Pancreas (tissue), 10 donors: ENCODE results near the gene MANSC1. TPM values are rescaled to one million over a fixed set of nuclear protein-coding genes. Genes with fewer than 3 reads are reported as not detected.

Experiments
- ATAC-seq, 4 donors: fragments of 200-7000 bp; cut with Tn5 transposase; one replicate each; pipeline versions ENCODE4 v1.8.0 to v1.9.1; 2020; ENCODE audit warnings: mild to moderate bottlenecking in 4 of 4, moderate library complexity in 4 of 4
- DNase-seq, 6 donors: peaks; one replicate each; pipeline ENCODE4 v3.0.0-alpha.2; 2020
- FAIRE-seq: peaks from 2 replicates; lab custom pipeline; 2012; peaks lifted over from hg19 to GRCh38; lab: Jason Lieb, UNC
- H3K27ac ChIP-seq, 4 donors: fragments of 200-600 bp; sonication (generic); 1 replicate in 3 of 4; 2 replicates in 1 of 4; pipeline versions ENCODE4 v1.5.0 to v1.8.0; 2020
- H3K27me3 ChIP-seq, 4 donors: fragments of 200-600 bp; one replicate each; pipeline ENCODE4 v1.8.0; 2021
- H3K36me3 ChIP-seq, 3 donors: fragments of 200-600 bp; sonication (generic) in 1 of 3; one replicate each; pipeline versions ENCODE4 v1.5.0 to v1.8.0; 2020 to 2021
- H3K4me1 ChIP-seq, 3 donors: fragments of 200-600 bp; one replicate each; pipeline ENCODE4 v1.8.0; 2021
- H3K4me3 ChIP-seq, 4 donors: fragments of 200-600 bp; sonication (generic) in 2 of 4; one replicate each; pipeline versions ENCODE4 v1.5.0 to v1.8.0; 2020 to 2021
- H3K9me3 ChIP-seq, 4 donors: fragments of 200-600 bp; one replicate each; pipeline ENCODE4 v1.8.0; 2021
- WGBS, 2 donors: extraction: QIAGEN DNeasy Blood & Tissue Kit; methylation state at CpG; one replicate each; pipeline ENCODE4 v1.1.7; 2013; 5-methylcytosine and 5-hydroxymethylcytosine counted together
- intact Hi-C, 3 donors: fragments of 100-400 bp; cut with DNase I; formaldehyde crosslinking; loops; one replicate each; pipeline versions ENCODE4 v1.11.1 to v1.14.2; 2022
- polyA plus RNA-seq, 2 donors: library from polyadenylated mRNA; stranded (reverse); fragments of 200-250 nt; gene quantifications; one replicate each; pipeline ENCODE4 v1.2.3, GENCODE V29; 2013
- total RNA-seq, 6 donors: library from RNA; stranded (reverse); fragmentation: NEBNext Ultra II Directional in 4 of 6; extraction: Animal tissue kit (Norgen Biotek cat#: 25700) in 4 of 6; gene quantifications; one replicate each; pipeline versions ENCODE4 v1.2.1 to v1.2.4, GENCODE V29; 2021 to 2023
- TF ChIP-seq, protein P1 (sequence below), 4 donors: fragments of 200-600 bp; sonication (generic) in 3 of 4; IDR thresholded peaks; one replicate each; pipeline versions ENCODE4 v1.5.0 to v1.8.0; 2021; ENCODE audit warnings: antibody characterized with exemption in 4 of 4
- donor health status: healthy with polysubstance abuse.
- donor health status: DM: no; HTN: no; CAD: no; lungs with moderate emphysema.
- donor health status: DM: no; HTN: no; CAD: no.
- donor health status: control.
- donor health status: control.
- donor health status: Bipolar disorder and iron deficiency.
- donor health status: DM: yes; HTN: yes; CAD: no.
- donor health status: DM: no; HTN: no; CAD: no.
- donor health status: DM: no; HTN: no; CAD: no.
- donor health status: DM: yes; HTN: yes; CAD: no.

MANSC1 gene
- total and polyA plus RNA-seq, 8 donors: 7.0 to 21.6 (median 17.0) TPM

DNA sequence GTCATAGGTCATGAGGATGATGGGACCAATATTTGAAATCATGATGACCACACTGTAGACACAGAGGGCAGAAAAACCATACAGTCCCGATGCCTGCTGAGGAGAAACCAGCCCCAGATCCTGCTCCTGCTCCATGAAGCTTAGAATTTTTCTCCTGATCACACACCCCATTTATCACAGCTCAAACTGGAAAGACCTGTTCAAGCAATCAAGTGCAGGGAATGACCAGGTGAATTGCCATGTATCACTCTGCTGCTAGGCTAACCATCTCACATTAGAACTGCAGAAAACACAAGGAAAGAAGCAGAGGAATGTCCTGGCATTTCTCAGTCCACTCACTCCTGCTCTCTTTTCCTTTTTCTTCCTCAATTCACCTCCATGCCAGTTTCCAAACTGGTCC, 18.1 kb downstream of the MANSC1 start:
- H3K27ac ChIP-seq: peak overlapping the region; percentile 24 to 71 (median 48)
- DNase-seq: peak in 3 of 6 donors; percentile 35 to 43 (median 42)
- intact Hi-C loops: loop anchor here in 2 of 3 donors (5.0 kb wide), 2 partner anchors 250 to 255 kb away; no protein-coding TSS in a partner anchor
- WGBS, 2 donors: 2 to 13% methylated on average over 1 of the region's 1 CpG
- TF ChIP-seq, protein P1, sequence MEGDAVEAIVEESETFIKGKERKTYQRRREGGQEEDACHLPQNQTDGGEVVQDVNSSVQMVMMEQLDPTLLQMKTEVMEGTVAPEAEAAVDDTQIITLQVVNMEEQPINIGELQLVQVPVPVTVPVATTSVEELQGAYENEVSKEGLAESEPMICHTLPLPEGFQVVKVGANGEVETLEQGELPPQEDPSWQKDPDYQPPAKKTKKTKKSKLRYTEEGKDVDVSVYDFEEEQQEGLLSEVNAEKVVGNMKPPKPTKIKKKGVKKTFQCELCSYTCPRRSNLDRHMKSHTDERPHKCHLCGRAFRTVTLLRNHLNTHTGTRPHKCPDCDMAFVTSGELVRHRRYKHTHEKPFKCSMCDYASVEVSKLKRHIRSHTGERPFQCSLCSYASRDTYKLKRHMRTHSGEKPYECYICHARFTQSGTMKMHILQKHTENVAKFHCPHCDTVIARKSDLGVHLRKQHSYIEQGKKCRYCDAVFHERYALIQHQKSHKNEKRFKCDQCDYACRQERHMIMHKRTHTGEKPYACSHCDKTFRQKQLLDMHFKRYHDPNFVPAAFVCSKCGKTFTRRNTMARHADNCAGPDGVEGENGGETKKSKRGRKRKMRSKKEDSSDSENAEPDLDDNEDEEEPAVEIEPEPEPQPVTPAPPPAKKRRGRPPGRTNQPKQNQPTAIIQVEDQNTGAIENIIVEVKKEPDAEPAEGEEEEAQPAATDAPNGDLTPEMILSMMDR (IDR thresholded peaks at IDR 0.05): no peak
- H3K4me1 ChIP-seq: peaks cover 29 to 38% (median 32%) of the 10 kb centered on the region in 3 donors
- FAIRE-seq: no peak
- peaks cover 0 to 5% (median 0%) of the 10 kb centered on the region in 3 donors for H3K36me3 ChIP-seq
- no peaks in the 10 kb centered on the region for H3K27me3 ChIP-seq
- no peaks in the 10 kb centered on the region for H3K9me3 ChIP-seq
- no peak overlapping the region for H3K4me3 ChIP-seq
- peak; percentile 41 to 66 (median 62) for ATAC-seq

DNA sequence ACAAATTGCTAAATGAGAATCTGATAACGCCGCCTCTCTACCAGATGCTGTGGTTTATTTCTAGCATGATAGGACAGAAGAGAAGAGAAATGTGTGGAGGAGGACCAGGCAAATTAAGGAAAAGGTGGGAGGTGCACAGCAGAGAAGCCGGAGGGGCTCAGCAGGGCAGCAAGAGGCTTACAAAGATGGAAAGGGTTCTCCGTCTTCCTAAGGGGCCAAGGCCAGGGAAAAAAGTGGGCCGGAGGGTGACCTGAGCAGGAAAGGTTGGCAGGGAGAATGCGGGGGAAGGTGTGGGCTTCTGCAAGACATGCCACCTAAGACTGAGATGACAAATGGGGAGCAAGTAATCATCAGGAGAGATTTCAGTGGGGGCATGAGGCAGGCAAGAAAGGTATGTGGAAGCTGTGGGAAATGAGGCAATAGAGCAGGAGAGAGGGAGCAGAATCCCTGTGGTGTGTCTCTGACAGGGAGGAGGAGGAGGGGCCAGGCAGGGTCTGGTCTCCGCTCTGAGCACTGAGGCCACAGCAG, 18.7 kb downstream of the MANSC1 start:
- peak overlapping the region in 2 of 4 donors; percentile 58 to 71 for H3K27ac ChIP-seq
- H3K4me1 ChIP-seq: peaks cover 29 to 36% (median 32%) of the 10 kb centered on the region in 3 donors
- ATAC-seq (peak in 1 of 4 donors; percentile 4), FAIRE-seq (no peak), DNase-seq (peak in 1 of 6 donors; percentile 23)
- no peaks in the 10 kb centered on the region for H3K9me3 ChIP-seq
- H3K27me3 ChIP-seq: no peaks in the 10 kb centered on the region
- TF ChIP-seq, protein P1 (IDR thresholded peaks at IDR 0.05): no peak
- intact Hi-C loops: loop anchor here in 2 of 3 donors (5.0 kb wide), 2 partner anchors 249 to 254 kb away; no protein-coding TSS in a partner anchor
- WGBS, 2 donors: 72 to 74% methylated on average over 7 of the region's 7 CpGs
- H3K4me3 ChIP-seq: no peak overlapping the region
- H3K36me3 ChIP-seq: peaks cover 0 to 5% (median 0%) of the 10 kb centered on the region in 3 donors

DNA sequence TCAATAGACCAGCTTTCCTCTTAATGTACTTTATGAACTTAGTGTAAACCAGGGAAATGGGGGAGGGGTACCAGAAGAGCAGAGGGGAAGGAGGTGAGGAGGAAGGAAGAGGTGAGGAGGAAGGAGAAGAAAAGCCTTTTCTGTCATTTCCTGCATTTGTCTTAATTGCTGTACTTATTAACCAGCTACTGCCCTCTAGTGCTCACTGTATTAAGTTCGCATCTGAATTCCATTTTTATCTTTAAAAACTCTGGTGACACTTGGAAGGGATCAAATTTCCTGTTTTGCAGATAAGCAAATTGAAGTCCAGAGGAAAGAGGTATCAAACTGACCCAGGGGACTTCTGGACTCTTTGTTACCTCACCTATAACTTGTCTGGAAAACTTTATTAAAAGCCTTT, 22.2 kb downstream of the MANSC1 start:
- peak; percentile 38 to 71 (median 65) for ATAC-seq
- no peak for DNase-seq
- Histone ChIP-seq H3K4me1 (peaks cover 17 to 22% (median 21%) of the 10 kb centered on the region in 3 donors), H3K4me3 (no peak overlapping the region), H3K27me3 (no peaks in the 10 kb centered on the region), H3K9me3 (no peaks in the 10 kb centered on the region), H3K27ac (no peak overlapping the region), H3K36me3 (peaks cover 0 to 5% (median 0%) of the 10 kb centered on the region in 3 donors)
- peak; percentile 51 for FAIRE-seq
- TF ChIP-seq, protein P1 (IDR thresholded peaks at IDR 0.05): peak; percentile 31 to 66 (median 50)
- intact Hi-C loops: no loop called here
- WGBS, 2 donors: 4 to 6% methylated on average over 1 of the region's 1 CpG

DNA sequence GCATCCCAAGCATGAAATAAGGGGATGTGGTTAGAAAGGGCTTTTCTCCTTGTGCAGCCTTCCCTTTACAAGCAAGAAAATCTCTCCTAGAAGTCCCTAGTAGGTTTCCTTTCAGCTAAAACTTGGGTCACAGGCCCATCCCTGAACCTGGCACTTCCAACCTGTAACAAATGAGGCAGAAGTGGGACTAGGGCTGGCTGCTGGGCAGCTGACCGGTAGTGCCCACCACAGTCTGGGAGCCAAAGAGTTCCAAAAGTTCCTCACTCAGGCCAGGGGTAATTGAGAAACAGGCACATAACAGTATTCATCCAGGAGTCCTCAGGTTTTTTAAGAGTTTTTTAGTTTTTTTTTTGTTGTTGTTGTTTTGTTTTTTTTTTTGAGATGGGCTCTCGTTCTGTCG, 23.8 kb downstream of the MANSC1 start:
- no peaks in the 10 kb centered on the region for H3K27me3 ChIP-seq
- no peaks in the 10 kb centered on the region for H3K9me3 ChIP-seq
- TF ChIP-seq, protein P1 (IDR thresholded peaks at IDR 0.05): no peak
- peaks cover 0 to 5% (median 0%) of the 10 kb centered on the region in 3 donors for H3K36me3 ChIP-seq
- ATAC-seq: no peak
- intact Hi-C loops: no loop called here
- 92 to 97% methylated on average over 3 of the region's 3 CpGs for WGBS, 2 donors
- no peak overlapping the region for H3K27ac ChIP-seq
- FAIRE-seq: no peak
- no peak overlapping the region for H3K4me3 ChIP-seq
- DNase-seq: no peak
- H3K4me1 ChIP-seq: peaks cover 1 to 8% (median 7%) of the 10 kb centered on the region in 3 donors

DNA sequence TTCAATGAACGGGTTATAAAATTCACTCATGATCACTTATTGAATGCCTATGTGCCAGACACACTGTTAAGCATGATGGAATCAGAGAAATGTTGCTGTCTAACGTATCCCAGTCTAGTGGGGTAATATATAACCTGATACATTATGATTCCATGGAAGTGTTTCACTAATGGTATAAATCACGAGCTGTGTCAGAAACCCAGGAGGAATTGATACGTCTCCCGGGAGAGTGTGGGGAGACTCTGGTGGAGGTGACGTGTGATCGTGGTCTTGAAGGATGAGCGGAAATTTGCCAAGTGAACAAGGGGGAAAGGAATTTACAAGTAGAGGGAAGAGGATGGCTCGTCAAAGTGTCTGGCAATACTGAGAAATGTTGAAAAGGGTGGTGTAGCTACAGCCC, 26.5 kb downstream of the MANSC1 start:
- no peak overlapping the region for H3K4me3 ChIP-seq
- WGBS, 2 donors: 70 to 78% methylated on average over 9 of the region's 9 CpGs
- H3K27ac ChIP-seq: no peak overlapping the region
- no peak for ATAC-seq
- TF ChIP-seq, protein P1 (IDR thresholded peaks at IDR 0.05): no peak
- peaks cover 8 to 15% (median 13%) of the 10 kb centered on the region in 3 donors for H3K4me1 ChIP-seq
- no peak for FAIRE-seq
- H3K9me3 ChIP-seq: no peaks in the 10 kb centered on the region
- no peaks in the 10 kb centered on the region for H3K36me3 ChIP-seq
- no peaks in the 10 kb centered on the region for H3K27me3 ChIP-seq
- no peak for DNase-seq
- intact Hi-C loops: no loop called here
